ENCODE data around the gene RPL36AL. TPM values are rescaled to one million over a fixed set of nuclear protein-coding genes. Genes with fewer than 3 reads are reported as not detected.
A peak's percentile ranks its signal among the peaks of the same experiment; 100 is the strongest.

The RPL36AL gene
- total and polyA plus RNA-seq, 11 donors: 107 to 512 (median 140) TPM

- Histone ChIP-seq H3K4me3 (no peak overlapping the region), H3K27ac (peak overlapping the region in 8 of 12 donors; percentile 11 to 64 (median 26)), H3K27me3 (no peaks in the 10 kb centered on the region), H3K4me1 (peaks cover 0 to 29% (median 7%) of the 10 kb centered on the region in 12 donors), H3K36me3 (no peaks in the 10 kb centered on the region), H3K9me3 (no peaks in the 10 kb centered on the region)
- intact Hi-C loops (cut with DNase I): no loop called here
- 13 to 15% (median 13%) methylated on average over 4 of the region's 4 CpGs for WGBS, 4 donors
- ATAC-seq (peak in 2 of 4 donors; percentile 16 to 52), DNase-seq (no peak)
- no peak for TF ChIP-seq CTCF (IDR thresholded peaks at IDR 0.05)
- TF ChIP-seq POLR2A (IDR thresholded peaks at IDR 0.05): no peak
Measured at GRCh38 chr14:49594347-49595091, 25.9 kb downstream of the RPL36AL start.

- no peak overlapping the region for H3K27ac ChIP-seq
- 63 to 77% (median 71%) methylated on average over 3 of the region's 3 CpGs for WGBS, 4 donors
- TF ChIP-seq POLR2A (IDR thresholded peaks at IDR 0.05) (no peak), CTCF (IDR thresholded peaks at IDR 0.05) (no peak)
- no peaks in the 10 kb centered on the region for H3K27me3 ChIP-seq
- H3K9me3 ChIP-seq: no peaks in the 10 kb centered on the region
- ATAC-seq: no peak
- H3K4me3 ChIP-seq: no peak overlapping the region
- no peaks in the 10 kb centered on the region for H3K36me3 ChIP-seq
- intact Hi-C loops (cut with DNase I): no loop called here
- peaks cover 0 to 28% (median 7%) of the 10 kb centered on the region in 12 donors for H3K4me1 ChIP-seq
- DNase-seq: no peak
Measured at GRCh38 chr14:49593016-49593415, 27.4 kb downstream of the RPL36AL start.

GRCh38 chr14:49589387-49589786 lies 31.0 kb downstream of the RPL36AL start:
- Histone ChIP-seq H3K4me3 (no peak overlapping the region), H3K36me3 (peaks cover 0 to 7% (median 2%) of the 10 kb centered on the region in 9 donors), H3K27me3 (no peaks in the 10 kb centered on the region), H3K4me1 (peaks cover 0 to 21% (median 9%) of the 10 kb centered on the region in 12 donors), H3K27ac (no peak overlapping the region), H3K9me3 (no peaks in the 10 kb centered on the region)
- no peak for DNase-seq
- intact Hi-C loops (cut with DNase I): loop anchor here in 3 of 10 donors (5.0 kb wide), 1 partner anchor 33 kb away; the partner anchor contains the start of genes MGAT2 (in 3 of the 3) and RPL36AL (in 3 of the 3)
- TF ChIP-seq POLR2A (IDR thresholded peaks at IDR 0.05) (no peak), CTCF (IDR thresholded peaks at IDR 0.05) (no peak)
- WGBS, 4 donors: 88 to 92% (median 90%) methylated on average over 3 of the region's 3 CpGs
- ATAC-seq: no peak

- no peak for DNase-seq
- H3K4me1 ChIP-seq: peaks cover 0 to 39% (median 17%) of the 10 kb centered on the region in 12 donors
- no peaks in the 10 kb centered on the region for H3K27me3 ChIP-seq
Measured at GRCh38 chr14:49586673-49587460, 33.6 kb downstream of the RPL36AL start.

More at GRCh38 chr14:49586673-49587460, 33.6 kb downstream of the RPL36AL start:
- peak overlapping the region; percentile 72 to 100 (median 90) for H3K4me3 ChIP-seq
- H3K27ac ChIP-seq: peak overlapping the region; percentile 56 to 98 (median 93)
- peaks cover 0 to 32% (median 26%) of the 10 kb centered on the region in 9 donors for H3K36me3 ChIP-seq
- H3K9me3 ChIP-seq: no peaks in the 10 kb centered on the region
- intact Hi-C loops (cut with DNase I): loop anchor here in 4 of 10 donors (1.0 to 5.0 kb wide), 2 partner anchors 11 to 35 kb away; partner anchors contain the start of genes MGAT2 (in 3 of the 4), RPL36AL (in 3 of the 4) and LRR1 (in 1 of the 4)
- peak in 3 of 4 donors; percentile 14 to 31 (median 29) for ATAC-seq
- WGBS, 4 donors: 1 to 3% (median 2%) methylated on average over 11 to 13 of the region's 21 CpGs
- TF ChIP-seq POLR2A (IDR thresholded peaks at IDR 0.05): no peak
- TF ChIP-seq CTCF (IDR thresholded peaks at IDR 0.05): peak; percentile 71 to 91 (median 82)

All from heart left ventricle (tissue), 16 donors.